Right lobe of liver (tissue), 6 donors: ENCODE data around the gene ZNF646. TPM values are rescaled to one million over a fixed set of nuclear protein-coding genes. Genes with fewer than 3 reads are reported as not detected.
A peak's percentile ranks its signal among the peaks of the same experiment; 100 is the strongest.

Source experiments
- ATAC-seq, 4 donors: fragments of 200-7000 bp; cut with Tn5 transposase; one replicate each; pipeline ENCODE4 v1.9.1; 2020; ENCODE audit warnings: mild to moderate bottlenecking in 4 of 4, moderate library complexity in 4 of 4
- DNase-seq, 3 donors: peaks; one replicate each; pipeline ENCODE4 v3.0.0-alpha.2; 2020
- H3K27ac ChIP-seq, 3 donors: fragments of 200-600 bp; one replicate each; pipeline ENCODE4 v1.8.0; 2022
- H3K27me3 ChIP-seq, 2 donors: fragments of 200-600 bp; one replicate each; pipeline ENCODE4 v1.8.0; 2022
- H3K36me3 ChIP-seq, 4 donors: fragments of 200-600 bp; sonication (generic) in 1 of 4; one replicate each; pipeline versions ENCODE4 v1.5.1 to v1.8.0; 2017 to 2022; ENCODE audit warnings: control low read depth in 1 of 4
- H3K4me1 ChIP-seq, 4 donors: fragments of 200-600 bp; sonication (generic) in 1 of 4; one replicate each; pipeline versions ENCODE4 v1.5.1 to v1.8.0; 2017 to 2022; ENCODE audit warnings: control low read depth in 1 of 4
- H3K4me3 ChIP-seq, 3 donors: fragments of 200-600 bp; one replicate each; pipeline ENCODE4 v1.8.0; 2022
- H3K9me3 ChIP-seq, 4 donors: fragments of 200-600 bp; sonication (generic) in 1 of 4; one replicate each; pipeline versions ENCODE4 v1.5.1 to v1.8.0; 2017 to 2022; ENCODE audit warnings: control low read depth in 1 of 4
- POLR2A ChIP-seq: fragments of 450-650 bp; IDR thresholded peaks from one replicate; pipeline ENCODE4 v1.6.1; 2017; ENCODE audit warnings: antibody characterized with exemption, mild to moderate bottlenecking
- WGBS: methylation state at CpG from one replicate; pipeline ENCODE4 v1.1.6; 2018; ENCODE audit warnings: low coverage, low lambda C conversion rate; ENCODE audit not compliant: insufficient coverage; ENCODE audit errors: missing lambda C conversion rate; 5-methylcytosine and 5-hydroxymethylcytosine counted together
- intact Hi-C, 2 donors: fragments of 100-400 bp; cut with DNase I; formaldehyde crosslinking; loops; one replicate each; pipeline versions ENCODE4 v1.11.2 to v1.14.1; 2022
- total RNA-seq, 6 experiments: library from RNA; depleted of rRNA in 2 of 6; stranded (reverse); fragments of >200 nt in 2 of 6; fragmentation: NEBNext Ultra II Directional in 3 of 6; extraction: Animal tissue kit (Norgen Biotek cat#: 25700) in 3 of 6; gene quantifications; one replicate each; pipeline versions ENCODE4 v1.1.0 to v1.2.4, GENCODE V29; 2016 to 2023
- TF ChIP-seq, protein P1 (sequence below), 4 donors: fragments of 200-600 bp in 3 of 4; fragments of 450-650 bp in 1 of 4; IDR thresholded peaks; one replicate each; pipeline versions ENCODE4 v1.5.1 to v1.8.0; 2016 to 2022; ENCODE audit warnings: antibody characterized with exemption in 4 of 4, mild to moderate bottlenecking in 2 of 4
- donor health status: DM: no; HTN: yes; CAD: no.
- donor health status: DM: no; HTN: no; CAD: no.
- donor health status: DM: no; HTN: no; CAD: no.
- donor health status: DM: no; HTN: yes; CAD: no.
- donor health status: DM: no; HTN: yes; CAD: no.

ZNF646 gene
- total RNA-seq, 6 experiments from 2014 or later = 4.2 to 5.0 (median 4.5) TPM

DNA sequence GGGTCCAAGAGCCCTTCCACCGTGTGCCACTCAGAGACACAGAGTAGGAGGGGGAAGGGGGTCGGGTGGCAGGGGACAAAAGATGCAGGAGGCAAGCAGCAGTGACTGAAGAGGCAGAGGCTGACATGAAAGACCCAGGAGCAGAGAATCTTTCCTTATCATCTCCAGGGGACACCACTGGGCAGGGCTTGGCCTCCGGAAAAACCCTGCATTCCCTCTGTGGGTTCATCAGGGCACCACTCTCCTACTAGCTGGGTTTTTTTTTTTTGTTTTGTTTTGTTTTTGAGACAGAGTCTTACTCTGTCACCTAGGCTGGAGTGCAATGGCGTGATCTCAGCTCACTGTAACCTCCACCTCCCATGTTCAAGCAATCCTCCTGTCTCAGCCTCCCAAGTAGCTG lies 42.9 kb upstream of the ZNF646 start:
- no peaks in the 10 kb centered on the region for H3K27me3 ChIP-seq
- H3K9me3 ChIP-seq = no peaks in the 10 kb centered on the region
- ATAC-seq = no peak
- H3K4me1 ChIP-seq = peaks cover 0 to 11% (median 5%) of the 10 kb centered on the region in 4 donors
- 92% methylated on average over 2 of the region's 4 CpGs for WGBS
- DNase-seq = no peak
- TF ChIP-seq, protein P1, sequence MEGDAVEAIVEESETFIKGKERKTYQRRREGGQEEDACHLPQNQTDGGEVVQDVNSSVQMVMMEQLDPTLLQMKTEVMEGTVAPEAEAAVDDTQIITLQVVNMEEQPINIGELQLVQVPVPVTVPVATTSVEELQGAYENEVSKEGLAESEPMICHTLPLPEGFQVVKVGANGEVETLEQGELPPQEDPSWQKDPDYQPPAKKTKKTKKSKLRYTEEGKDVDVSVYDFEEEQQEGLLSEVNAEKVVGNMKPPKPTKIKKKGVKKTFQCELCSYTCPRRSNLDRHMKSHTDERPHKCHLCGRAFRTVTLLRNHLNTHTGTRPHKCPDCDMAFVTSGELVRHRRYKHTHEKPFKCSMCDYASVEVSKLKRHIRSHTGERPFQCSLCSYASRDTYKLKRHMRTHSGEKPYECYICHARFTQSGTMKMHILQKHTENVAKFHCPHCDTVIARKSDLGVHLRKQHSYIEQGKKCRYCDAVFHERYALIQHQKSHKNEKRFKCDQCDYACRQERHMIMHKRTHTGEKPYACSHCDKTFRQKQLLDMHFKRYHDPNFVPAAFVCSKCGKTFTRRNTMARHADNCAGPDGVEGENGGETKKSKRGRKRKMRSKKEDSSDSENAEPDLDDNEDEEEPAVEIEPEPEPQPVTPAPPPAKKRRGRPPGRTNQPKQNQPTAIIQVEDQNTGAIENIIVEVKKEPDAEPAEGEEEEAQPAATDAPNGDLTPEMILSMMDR (IDR thresholded peaks at IDR 0.05) = no peak
- no peak for TF ChIP-seq POLR2A
- peaks cover 3 to 13% (median 4%) of the 10 kb centered on the region in 4 donors for H3K36me3 ChIP-seq
- intact Hi-C loops = no loop called here
- no peak overlapping the region for H3K4me3 ChIP-seq
- H3K27ac ChIP-seq = no peak overlapping the region

DNA sequence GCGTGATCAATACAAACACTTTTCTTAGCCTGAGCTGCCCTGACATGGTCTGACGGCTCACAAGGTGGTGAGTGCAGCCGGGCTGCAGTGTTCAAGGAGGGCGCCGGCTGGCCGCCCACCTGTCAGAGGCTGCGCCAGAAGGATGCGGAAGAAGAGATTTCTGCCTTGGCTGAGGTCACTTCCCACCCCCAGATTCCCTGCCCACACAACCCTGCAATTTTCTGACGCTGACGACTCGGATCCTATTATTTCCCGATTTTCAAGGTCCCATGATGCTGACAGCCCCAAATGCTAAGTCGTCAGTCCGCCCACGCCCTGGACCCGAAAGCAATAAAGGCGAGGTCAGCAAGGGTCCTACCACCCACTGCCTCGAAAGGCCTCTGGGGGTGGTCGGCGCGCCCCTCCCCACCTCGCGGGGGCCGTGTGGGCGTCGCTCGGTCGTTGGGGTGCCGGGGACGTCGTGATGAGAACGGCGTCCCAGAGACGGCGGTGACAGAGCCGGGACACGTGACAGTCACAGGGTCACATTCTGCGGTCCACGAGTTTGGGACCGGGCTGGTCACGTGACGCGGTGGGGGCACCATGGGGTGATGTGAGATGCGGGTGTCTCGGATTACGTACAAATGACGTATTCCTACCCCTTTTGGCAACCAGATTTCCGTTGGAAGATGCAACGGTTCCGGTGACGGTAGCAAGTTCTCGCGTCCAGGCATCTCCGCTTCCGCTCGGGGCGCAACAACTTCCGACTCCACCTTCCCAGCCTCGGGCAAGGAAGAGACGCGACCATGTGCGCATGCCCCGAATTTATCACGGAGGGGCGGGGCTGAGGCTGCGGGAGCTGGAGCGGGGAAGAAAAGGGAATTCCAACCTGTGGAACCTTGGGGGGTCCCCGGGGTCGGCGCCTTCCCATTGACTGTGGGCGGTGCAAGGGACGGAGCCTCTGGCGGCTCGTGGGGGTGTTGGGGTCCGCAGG lies 41.2 kb upstream of the ZNF646 start, which contains the start of gene STX4:
STX4 (plus strand) TSS at position 823 of the 973 bp plus-strand sequence. CDS start 248 bp downstream, outside the sequence.
- intact Hi-C loops = no loop called here
- TF ChIP-seq, protein P1 (IDR thresholded peaks at IDR 0.05) = peak in 1 of 4 donors; percentile 19
- TF ChIP-seq POLR2A = peak; percentile 33
- no peaks in the 10 kb centered on the region for H3K27me3 ChIP-seq
- H3K4me1 ChIP-seq = peaks cover 0 to 11% (median 5%) of the 10 kb centered on the region in 4 donors
- peak within 1 kb of the TSS; percentile 73 to 95 (median 81) for H3K4me3 ChIP-seq
- no peaks in the 10 kb centered on the region for H3K9me3 ChIP-seq
- peak; percentile 91 to 92 (median 92) for ATAC-seq
- WGBS = 2% methylated on average over 28 of the region's 75 CpGs
- peak; percentile 98 to 99 (median 99) for DNase-seq
- H3K36me3 ChIP-seq = peaks cover 3 to 20% (median 4%) of the 10 kb centered on the region in 4 donors
- H3K27ac ChIP-seq = peak within 1 kb of the TSS; percentile 87 to 98 (median 97)

DNA sequence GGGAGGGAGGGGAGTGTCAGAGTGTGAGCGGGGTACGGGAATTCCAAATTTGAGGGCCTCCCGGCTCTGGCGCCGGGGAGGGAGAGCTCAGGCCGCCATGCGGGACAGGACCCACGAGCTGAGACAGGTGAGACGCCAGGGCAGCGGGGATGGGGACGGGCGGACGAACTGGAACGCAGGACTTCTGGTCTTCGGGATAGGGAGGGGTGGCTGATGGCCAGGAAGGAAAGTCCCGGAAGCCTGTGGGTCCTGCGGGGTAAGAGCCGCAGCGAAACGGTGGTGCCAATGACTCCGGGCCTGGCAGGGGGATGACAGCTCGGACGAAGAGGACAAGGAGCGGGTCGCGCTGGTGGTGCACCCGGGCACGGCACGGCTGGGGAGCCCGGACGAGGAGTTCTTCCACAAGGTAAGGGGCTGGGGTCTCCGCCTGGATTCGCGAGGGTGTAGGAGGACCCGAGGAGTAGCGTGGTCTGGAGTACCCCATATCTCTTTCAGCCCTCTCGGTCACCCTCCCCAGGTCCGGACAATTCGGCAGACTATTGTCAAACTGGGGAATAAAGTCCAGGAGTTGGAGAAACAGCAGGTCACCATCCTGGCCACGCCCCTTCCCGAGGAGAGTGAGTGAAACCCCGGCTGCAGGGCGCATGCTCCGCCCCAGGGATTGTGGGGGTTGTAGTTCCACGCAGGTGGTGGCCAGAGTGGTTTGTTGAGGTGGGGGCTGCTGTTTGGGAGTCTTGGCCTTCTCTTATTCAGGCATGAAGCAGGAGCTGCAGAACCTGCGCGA lies 40.3 kb upstream of the ZNF646 start:
- H3K36me3 ChIP-seq = peaks cover 3 to 29% (median 6%) of the 10 kb centered on the region in 4 donors
- TF ChIP-seq, protein P1 (IDR thresholded peaks at IDR 0.05) = no peak
- peak; percentile 87 for TF ChIP-seq POLR2A
- H3K4me1 ChIP-seq = peaks cover 0 to 11% (median 5%) of the 10 kb centered on the region in 4 donors
- H3K9me3 ChIP-seq = no peaks in the 10 kb centered on the region
- WGBS = 0% methylated on average over 21 of the region's 47 CpGs
- H3K27me3 ChIP-seq = no peaks in the 10 kb centered on the region
- peak overlapping the region; percentile 73 to 95 (median 81) for H3K4me3 ChIP-seq
- ATAC-seq = peak; percentile 80 to 85 (median 82)
- peak overlapping the region; percentile 87 to 98 (median 97) for H3K27ac ChIP-seq
- intact Hi-C loops = no loop called here
- DNase-seq = peak; percentile 95 to 96 (median 96)

DNA sequence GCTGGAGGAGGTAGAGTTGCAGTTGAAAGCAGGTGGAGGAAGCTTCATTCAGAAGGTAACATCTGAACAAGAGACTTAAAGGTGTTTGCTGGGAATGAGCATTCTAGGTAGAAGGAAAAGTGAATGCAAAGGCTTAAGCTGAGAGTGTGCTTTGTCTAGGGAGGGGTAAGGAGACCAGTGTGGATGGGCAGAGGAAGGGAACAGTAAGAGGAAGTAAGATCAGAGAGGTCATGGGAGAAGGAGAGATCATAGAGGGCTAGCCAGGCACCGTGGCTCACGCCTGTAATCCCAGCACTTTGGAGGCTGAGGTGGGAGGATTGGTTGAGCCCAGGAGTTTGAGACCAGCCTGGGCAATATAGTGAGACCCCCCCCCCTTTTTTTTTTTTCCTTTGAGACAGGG lies 37.5 kb upstream of the ZNF646 start:
- DNase-seq (no peak), ATAC-seq (no peak)
- Histone ChIP-seq H3K27me3 (no peaks in the 10 kb centered on the region), H3K4me1 (peaks cover 0 to 11% (median 5%) of the 10 kb centered on the region in 4 donors), H3K36me3 (peaks cover 4 to 45% (median 14%) of the 10 kb centered on the region in 4 donors), H3K9me3 (no peaks in the 10 kb centered on the region), H3K4me3 (no peak overlapping the region), H3K27ac (no peak overlapping the region)
- TF ChIP-seq POLR2A = no peak
- TF ChIP-seq, protein P1 (IDR thresholded peaks at IDR 0.05) = no peak
- 60% methylated on average over 1 of the region's 2 CpGs for WGBS
- intact Hi-C loops = no loop called here
